Measurements from ENCODE around the gene MAP3K15.
"Not testable (repeated sequence)": the region's sequence is repeated elsewhere in the genome, so short reads cannot be mapped to it uniquely, and the experiment has no call there.

The MAP3K15 gene

DNA sequence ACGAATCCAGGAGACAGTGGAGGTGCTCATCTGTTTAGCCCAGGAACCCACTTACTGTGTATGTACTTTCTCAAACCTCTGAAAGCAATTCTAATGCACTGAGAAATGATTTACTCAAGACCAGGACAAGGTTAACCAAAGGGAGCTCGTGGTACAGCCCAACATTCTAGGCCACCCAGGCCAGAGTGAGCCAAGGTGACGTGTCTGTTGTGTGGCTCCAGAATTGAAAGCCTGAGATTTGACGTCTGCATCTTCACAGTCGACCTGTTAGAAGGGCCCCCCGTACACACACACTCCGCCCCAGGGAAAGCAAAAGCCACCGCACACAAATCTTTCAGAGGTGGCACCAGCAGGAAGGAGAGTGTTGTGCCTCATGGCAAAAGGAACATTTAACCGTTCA lies 2.3 kb downstream of the MAP3K15 start:
- no peak for DNase-seq (ENCODE audit: low read depth)
- H3K4me3 ChIP-seq (ENCODE audit: low read depth, low read length): no peak overlapping the region
- TF ChIP-seq, protein P1, sequence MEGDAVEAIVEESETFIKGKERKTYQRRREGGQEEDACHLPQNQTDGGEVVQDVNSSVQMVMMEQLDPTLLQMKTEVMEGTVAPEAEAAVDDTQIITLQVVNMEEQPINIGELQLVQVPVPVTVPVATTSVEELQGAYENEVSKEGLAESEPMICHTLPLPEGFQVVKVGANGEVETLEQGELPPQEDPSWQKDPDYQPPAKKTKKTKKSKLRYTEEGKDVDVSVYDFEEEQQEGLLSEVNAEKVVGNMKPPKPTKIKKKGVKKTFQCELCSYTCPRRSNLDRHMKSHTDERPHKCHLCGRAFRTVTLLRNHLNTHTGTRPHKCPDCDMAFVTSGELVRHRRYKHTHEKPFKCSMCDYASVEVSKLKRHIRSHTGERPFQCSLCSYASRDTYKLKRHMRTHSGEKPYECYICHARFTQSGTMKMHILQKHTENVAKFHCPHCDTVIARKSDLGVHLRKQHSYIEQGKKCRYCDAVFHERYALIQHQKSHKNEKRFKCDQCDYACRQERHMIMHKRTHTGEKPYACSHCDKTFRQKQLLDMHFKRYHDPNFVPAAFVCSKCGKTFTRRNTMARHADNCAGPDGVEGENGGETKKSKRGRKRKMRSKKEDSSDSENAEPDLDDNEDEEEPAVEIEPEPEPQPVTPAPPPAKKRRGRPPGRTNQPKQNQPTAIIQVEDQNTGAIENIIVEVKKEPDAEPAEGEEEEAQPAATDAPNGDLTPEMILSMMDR (conservative IDR thresholded peaks at IDR 0.05; ENCODE audit: low read depth, low read length): no peak

DNA sequence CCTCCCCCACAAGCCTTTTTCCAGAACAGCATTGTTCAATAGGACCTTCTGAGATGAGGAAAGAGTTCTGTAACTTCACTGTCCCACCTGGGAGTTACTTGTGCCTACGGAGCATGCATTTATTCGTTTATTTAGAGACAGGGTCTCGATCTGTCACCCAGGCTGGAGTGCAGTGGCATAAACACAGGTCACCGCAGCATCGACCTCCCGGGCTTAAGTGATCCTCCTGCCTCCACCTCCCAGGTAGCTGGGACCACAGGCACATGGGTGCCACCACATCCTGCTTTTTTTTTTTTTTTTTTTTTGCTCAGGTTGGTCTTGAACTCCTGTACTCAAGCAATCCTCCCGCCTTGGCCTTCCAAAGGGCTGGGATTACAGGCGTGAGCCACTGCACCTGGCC lies 2.9 kb downstream of the MAP3K15 start:
- no peak overlapping the region for H3K4me3 ChIP-seq (ENCODE audit: low read depth, low read length)
- no peak for DNase-seq (ENCODE audit: low read depth)
- TF ChIP-seq, protein P1 (conservative IDR thresholded peaks at IDR 0.05; ENCODE audit: low read depth, low read length): no peak

DNA sequence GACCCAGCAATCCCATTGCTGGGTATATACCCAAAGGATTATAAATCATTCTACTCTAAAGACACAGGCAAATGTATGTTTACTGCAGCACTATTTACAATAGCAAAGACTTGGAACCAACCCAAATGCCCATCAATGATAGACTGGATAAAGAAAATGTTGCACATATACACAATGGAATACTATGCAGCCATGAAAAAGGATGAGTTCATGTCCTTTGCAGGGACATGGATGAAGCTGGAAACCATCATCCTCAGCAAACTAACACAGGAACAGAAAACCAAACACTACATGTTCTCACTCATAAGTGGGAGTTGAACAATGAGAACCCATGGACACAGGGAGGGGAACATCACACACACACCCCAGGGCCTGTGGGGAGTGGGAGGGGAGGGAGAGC lies 3.5 kb downstream of the MAP3K15 start:
- not testable (repeated sequence) for H3K4me3 ChIP-seq (ENCODE audit: low read depth, low read length); DNase-seq (ENCODE audit: low read depth)

GRCh38 chrX:19496711-19497110 lies 18.6 kb downstream of the MAP3K15 start:
- no peak for DNase-seq (ENCODE audit: low read depth)
- H3K4me3 ChIP-seq (ENCODE audit: low read depth, low read length): no peak overlapping the region
- TF ChIP-seq, protein P1 (conservative IDR thresholded peaks at IDR 0.05; ENCODE audit: low read depth, low read length): no peak

DNA sequence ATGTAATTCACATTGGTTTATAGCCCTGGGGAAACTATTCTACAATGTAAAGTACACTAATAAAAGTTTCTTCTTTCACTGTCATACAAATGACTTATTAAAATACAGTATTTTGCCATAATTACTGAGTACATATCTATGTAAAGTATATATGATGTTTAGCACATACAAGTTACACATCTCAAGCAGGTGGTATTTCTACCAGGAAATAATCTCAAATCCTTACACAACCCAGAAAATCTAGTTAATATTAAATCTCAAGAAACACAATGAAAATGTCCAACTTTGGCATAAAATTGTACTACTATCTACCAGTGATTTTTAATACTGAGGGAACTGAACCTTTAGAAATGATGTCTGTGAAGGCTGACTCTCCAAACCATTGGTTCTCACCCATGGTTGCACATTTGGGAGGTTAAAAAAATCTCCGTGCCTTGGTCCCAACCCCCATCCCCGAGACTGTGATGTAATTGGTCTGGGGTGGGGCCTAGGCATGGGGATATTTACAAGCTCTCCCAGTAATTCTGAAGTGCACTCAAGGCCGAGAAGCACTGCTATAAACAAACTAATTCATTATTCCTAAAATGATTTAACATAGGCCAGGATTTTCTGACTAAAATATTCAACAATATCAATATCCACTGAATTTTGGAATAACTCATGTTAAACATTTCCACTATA lies 27.6 kb downstream of the MAP3K15 start:
- no peak overlapping the region for H3K4me3 ChIP-seq (ENCODE audit: low read depth, low read length)
- no peak for DNase-seq (ENCODE audit: low read depth)
- TF ChIP-seq, protein P1 (conservative IDR thresholded peaks at IDR 0.05; ENCODE audit: low read depth, low read length): no peak

GRCh38 chrX:19479458-19479857 lies 35.9 kb downstream of the MAP3K15 start:
- no peak overlapping the region for H3K4me3 ChIP-seq (ENCODE audit: low read depth, low read length)
- DNase-seq (ENCODE audit: low read depth): no peak
- TF ChIP-seq, protein P1 (conservative IDR thresholded peaks at IDR 0.05; ENCODE audit: low read depth, low read length): no peak

DNA sequence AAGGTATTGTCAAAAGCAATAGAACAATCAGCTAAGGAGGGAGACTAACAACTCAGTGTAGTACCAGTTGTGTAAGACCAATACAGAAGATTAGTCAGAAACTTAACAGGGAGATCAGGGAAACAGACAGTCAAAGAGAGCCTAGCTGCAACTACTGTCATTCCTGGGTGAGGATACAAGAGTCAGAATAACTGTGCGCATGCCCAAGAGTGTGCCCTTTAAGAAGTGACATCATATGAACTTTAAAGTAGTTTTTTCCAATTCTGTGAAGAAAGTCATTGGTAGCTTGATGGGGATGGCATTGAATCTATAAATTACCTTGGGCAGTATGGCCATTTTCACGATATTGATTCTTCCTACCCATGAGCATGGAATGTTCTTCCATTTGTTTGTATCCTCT lies 46.9 kb downstream of the MAP3K15 start:
- H3K4me3 ChIP-seq (ENCODE audit: low read depth, low read length); DNase-seq (ENCODE audit: low read depth): not testable (repeated sequence)

DNA sequence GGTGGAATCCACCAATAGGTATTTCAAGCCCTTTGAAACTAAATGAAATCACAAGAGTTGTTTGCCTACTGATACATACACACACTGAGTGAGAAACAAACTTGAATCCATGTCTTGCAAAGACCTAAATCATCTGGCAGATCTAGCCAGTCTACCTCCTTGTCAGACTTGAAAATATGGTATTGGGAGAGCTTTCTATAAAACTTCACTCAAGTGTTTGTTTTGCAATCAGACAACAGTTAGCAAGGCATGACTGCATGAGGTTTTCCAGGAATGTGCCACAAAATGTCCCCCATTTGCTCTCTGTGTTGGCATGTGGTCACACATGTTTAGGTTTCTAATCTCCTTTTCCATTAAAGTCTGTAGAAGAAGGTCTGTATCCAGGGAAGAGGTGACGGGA lies 52.4 kb downstream of the MAP3K15 start:
- TF ChIP-seq, protein P1 (conservative IDR thresholded peaks at IDR 0.05; ENCODE audit: low read depth, low read length): no peak
- no peak overlapping the region for H3K4me3 ChIP-seq (ENCODE audit: low read depth, low read length)
- DNase-seq (ENCODE audit: low read depth): no peak

Data from choroid plexus epithelial cell (primary cell).